Measurements from ENCODE around the gene KDM4C.

The KDM4C gene

GRCh38 chr9:6873857-6874256 lies 116.1 kb downstream of the KDM4C start:
- no peaks in the 10 kb centered on the region for H3K9me3 Mint-ChIP-seq
- DNase-seq (ENCODE audit: low spot score in 2 of 2) (no peak), ATAC-seq (ENCODE audit: low read depth) (no peak)
- no peaks in the 10 kb centered on the region for H3K27me3 Mint-ChIP-seq
- H3K27ac Mint-ChIP-seq = no peak overlapping the region
- H3K36me3 Mint-ChIP-seq = peaks cover 34% of the 10 kb centered on the region
- peaks cover 47% of the 10 kb centered on the region for H3K4me1 Mint-ChIP-seq
- H3K4me3 Mint-ChIP-seq = no peak overlapping the region

- H3K36me3 Mint-ChIP-seq = peaks cover 32% of the 10 kb centered on the region
- DNase-seq (ENCODE audit: low spot score in 2 of 2) = no peak
- H3K27ac Mint-ChIP-seq = no peak overlapping the region
- no peak for ATAC-seq (ENCODE audit: low read depth)
- no peak overlapping the region for H3K4me3 Mint-ChIP-seq
- no peaks in the 10 kb centered on the region for H3K9me3 Mint-ChIP-seq
- no peaks in the 10 kb centered on the region for H3K27me3 Mint-ChIP-seq
- peaks cover 41% of the 10 kb centered on the region for H3K4me1 Mint-ChIP-seq
Observed at GRCh38 chr9:6876195-6876894, 118.6 kb downstream of the KDM4C start.

DNA sequence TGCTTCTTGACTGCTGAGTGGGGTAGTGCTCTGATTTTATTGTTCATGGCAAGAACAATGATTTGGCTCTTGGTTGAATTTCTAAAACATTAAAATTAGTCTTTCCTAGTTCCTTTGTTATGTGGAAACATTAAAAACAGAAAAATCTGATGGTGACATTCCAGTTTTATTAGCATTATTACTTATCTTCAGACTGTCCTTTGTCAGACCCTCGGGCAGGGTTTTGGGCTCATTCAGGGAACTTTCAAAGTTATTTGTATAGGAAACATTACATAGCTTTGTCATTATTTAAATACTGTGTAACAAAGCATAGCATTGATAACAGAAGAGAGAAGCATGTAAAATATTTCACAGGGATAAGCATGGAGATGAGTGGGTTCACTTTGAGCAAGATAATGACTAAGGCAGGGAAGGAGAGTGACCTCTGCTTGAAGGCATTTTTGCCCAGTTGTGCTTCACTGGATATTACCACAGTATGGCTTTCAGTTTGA lies 119.9 kb downstream of the KDM4C start:
- no peaks in the 10 kb centered on the region for H3K9me3 Mint-ChIP-seq
- H3K27ac Mint-ChIP-seq = no peak overlapping the region
- DNase-seq (ENCODE audit: low spot score in 2 of 2) (no peak), ATAC-seq (ENCODE audit: low read depth) (no peak)
- H3K4me1 Mint-ChIP-seq = peaks cover 39% of the 10 kb centered on the region
- H3K27me3 Mint-ChIP-seq = no peaks in the 10 kb centered on the region
- H3K4me3 Mint-ChIP-seq = no peak overlapping the region
- H3K36me3 Mint-ChIP-seq = peaks cover 31% of the 10 kb centered on the region

DNA sequence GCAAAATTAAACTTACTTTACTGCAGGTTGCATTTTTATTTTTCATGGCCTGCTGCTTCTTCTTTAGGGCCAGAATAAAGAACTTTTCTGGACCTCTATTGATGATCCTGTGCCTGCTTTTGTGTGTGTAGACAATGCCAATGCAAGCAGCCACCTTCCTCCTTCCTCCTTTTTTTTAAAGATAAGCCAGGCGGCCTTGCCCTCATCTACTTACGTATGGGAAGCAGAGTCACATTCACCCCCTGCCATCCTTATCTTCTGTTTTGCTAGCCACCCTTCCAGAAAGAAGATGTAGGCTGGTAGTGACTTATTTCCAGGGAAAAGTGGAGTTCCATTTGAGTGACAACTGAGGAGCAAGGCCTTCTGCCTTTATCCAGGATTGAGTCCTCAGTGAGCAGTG lies 122.9 kb downstream of the KDM4C start:
- ATAC-seq (ENCODE audit: low read depth) (no peak), DNase-seq (ENCODE audit: low spot score in 2 of 2) (no peak)
- Mint-ChIP-seq H3K27ac (peak overlapping the region; percentile 75), H3K9me3 (no peaks in the 10 kb centered on the region), H3K4me3 (no peak overlapping the region), H3K36me3 (peaks cover 27% of the 10 kb centered on the region), H3K27me3 (no peaks in the 10 kb centered on the region), H3K4me1 (peaks cover 30% of the 10 kb centered on the region)

DNA sequence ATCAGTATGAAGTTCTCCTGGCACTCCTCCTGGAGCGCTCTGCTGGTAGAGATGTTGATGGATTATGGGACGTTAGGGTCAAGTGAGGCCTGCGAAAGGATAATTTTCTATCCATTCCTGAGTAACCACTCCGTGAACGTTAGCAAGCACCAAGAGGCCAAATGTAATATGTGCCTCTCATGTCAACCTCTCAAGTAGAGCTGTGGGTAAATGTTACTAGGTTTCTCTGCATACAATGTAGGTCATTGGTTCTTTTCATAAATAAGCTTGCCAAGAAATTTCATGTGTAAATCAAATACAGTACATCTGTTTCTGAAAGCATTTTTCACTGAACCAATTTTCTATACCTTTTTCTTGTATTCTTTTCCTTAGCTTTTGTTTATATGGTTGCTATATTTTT lies 126.3 kb downstream of the KDM4C start:
- Mint-ChIP-seq H3K4me1 (peaks cover 23% of the 10 kb centered on the region), H3K27me3 (no peaks in the 10 kb centered on the region), H3K27ac (no peak overlapping the region), H3K36me3 (peaks cover 25% of the 10 kb centered on the region), H3K4me3 (no peak overlapping the region), H3K9me3 (peaks cover 2% of the 10 kb centered on the region)
- DNase-seq (ENCODE audit: low spot score in 2 of 2) = no peak
- no peak for ATAC-seq (ENCODE audit: low read depth)

GRCh38 chr9:6884990-6885389 lies 127.2 kb downstream of the KDM4C start:
- H3K4me1 Mint-ChIP-seq = peaks cover 30% of the 10 kb centered on the region
- no peaks in the 10 kb centered on the region for H3K27me3 Mint-ChIP-seq
- ATAC-seq (ENCODE audit: low read depth) (no peak), DNase-seq (ENCODE audit: low spot score in 2 of 2) (no peak)
- H3K4me3 Mint-ChIP-seq = no peak overlapping the region
- H3K36me3 Mint-ChIP-seq = peaks cover 27% of the 10 kb centered on the region
- peaks cover 2% of the 10 kb centered on the region for H3K9me3 Mint-ChIP-seq
- no peak overlapping the region for H3K27ac Mint-ChIP-seq

GRCh38 chr9:6887051-6887450 lies 129.3 kb downstream of the KDM4C start:
- no peak overlapping the region for H3K27ac Mint-ChIP-seq
- no peak for DNase-seq (ENCODE audit: low spot score in 2 of 2)
- no peaks in the 10 kb centered on the region for H3K27me3 Mint-ChIP-seq
- H3K4me3 Mint-ChIP-seq = no peak overlapping the region
- peaks cover 36% of the 10 kb centered on the region for H3K36me3 Mint-ChIP-seq
- peaks cover 38% of the 10 kb centered on the region for H3K4me1 Mint-ChIP-seq
- no peak for ATAC-seq (ENCODE audit: low read depth)
- H3K9me3 Mint-ChIP-seq = peaks cover 2% of the 10 kb centered on the region

- DNase-seq (ENCODE audit: low spot score in 2 of 2) (peak in 1 of 2 donors; percentile 24), ATAC-seq (ENCODE audit: low read depth) (peak; percentile 99)
- Mint-ChIP-seq H3K27me3 (no peaks in the 10 kb centered on the region), H3K4me3 (peak overlapping the region; percentile 32), H3K9me3 (peaks cover 2% of the 10 kb centered on the region), H3K27ac (peak overlapping the region; percentile 83), H3K36me3 (peaks cover 36% of the 10 kb centered on the region), H3K4me1 (peaks cover 32% of the 10 kb centered on the region)
Observed at GRCh38 chr9:6889868-6890267, 132.1 kb downstream of the KDM4C start.

GRCh38 chr9:6893350-6894131 lies 135.8 kb downstream of the KDM4C start:
- Mint-ChIP-seq H3K4me1 (peaks cover 28% of the 10 kb centered on the region), H3K27me3 (no peaks in the 10 kb centered on the region), H3K4me3 (no peak overlapping the region), H3K36me3 (peaks cover 37% of the 10 kb centered on the region), H3K27ac (no peak overlapping the region), H3K9me3 (no peaks in the 10 kb centered on the region)
- DNase-seq (ENCODE audit: low spot score in 2 of 2) = no peak
- no peak for ATAC-seq (ENCODE audit: low read depth)

DNA sequence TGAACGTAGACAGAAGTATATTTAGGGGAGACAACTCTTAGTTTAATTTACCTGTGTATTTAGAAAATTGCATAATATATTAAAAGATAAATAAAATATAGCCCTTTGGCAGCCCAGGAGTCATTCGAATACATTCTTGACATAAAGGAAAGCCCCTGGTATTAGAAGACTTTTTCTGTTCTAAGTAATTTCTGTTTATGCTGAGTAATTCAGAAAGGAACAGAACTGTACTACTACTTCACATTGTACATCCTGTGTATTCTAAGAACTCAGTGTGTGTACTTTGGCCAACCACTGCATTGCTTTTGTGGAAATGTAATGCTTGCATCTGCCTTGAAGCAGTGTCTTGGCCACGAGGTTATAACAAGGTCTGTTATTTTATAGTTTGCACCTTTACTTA lies 136.4 kb downstream of the KDM4C start:
- Mint-ChIP-seq H3K4me3 (no peak overlapping the region), H3K27me3 (no peaks in the 10 kb centered on the region), H3K9me3 (no peaks in the 10 kb centered on the region), H3K36me3 (peaks cover 38% of the 10 kb centered on the region), H3K27ac (no peak overlapping the region), H3K4me1 (peaks cover 25% of the 10 kb centered on the region)
- ATAC-seq (ENCODE audit: low read depth) (no peak), DNase-seq (ENCODE audit: low spot score in 2 of 2) (no peak)

GRCh38 chr9:6895754-6896153 lies 138.0 kb downstream of the KDM4C start:
- H3K4me1 Mint-ChIP-seq = peaks cover 15% of the 10 kb centered on the region

GRCh38 chr9:6896562-6896961 lies 138.8 kb downstream of the KDM4C start:
- DNase-seq (ENCODE audit: low spot score in 2 of 2) (no peak), ATAC-seq (ENCODE audit: low read depth) (no peak)
- no peaks in the 10 kb centered on the region for H3K9me3 Mint-ChIP-seq
- peaks cover 31% of the 10 kb centered on the region for H3K36me3 Mint-ChIP-seq
- H3K4me3 Mint-ChIP-seq = no peak overlapping the region
- no peaks in the 10 kb centered on the region for H3K27me3 Mint-ChIP-seq
- peaks cover 14% of the 10 kb centered on the region for H3K4me1 Mint-ChIP-seq
- H3K27ac Mint-ChIP-seq = peak overlapping the region; percentile 4

More at GRCh38 chr9:6895754-6896153, 138.0 kb downstream of the KDM4C start:
- no peak overlapping the region for H3K4me3 Mint-ChIP-seq
- DNase-seq (ENCODE audit: low spot score in 2 of 2) = no peak
- H3K9me3 Mint-ChIP-seq = no peaks in the 10 kb centered on the region
- no peaks in the 10 kb centered on the region for H3K27me3 Mint-ChIP-seq
- no peak for ATAC-seq (ENCODE audit: low read depth)
- peaks cover 34% of the 10 kb centered on the region for H3K36me3 Mint-ChIP-seq
- H3K27ac Mint-ChIP-seq = no peak overlapping the region

GRCh38 chr9:6897207-6897822 lies 139.5 kb downstream of the KDM4C start:
- H3K9me3 Mint-ChIP-seq = no peaks in the 10 kb centered on the region
- H3K36me3 Mint-ChIP-seq = peaks cover 34% of the 10 kb centered on the region
- peaks cover 17% of the 10 kb centered on the region for H3K4me1 Mint-ChIP-seq

GRCh38 chr9:6897898-6898302 lies 140.1 kb downstream of the KDM4C start:
- Mint-ChIP-seq H3K36me3 (peaks cover 34% of the 10 kb centered on the region), H3K4me1 (peaks cover 20% of the 10 kb centered on the region), H3K9me3 (no peaks in the 10 kb centered on the region), H3K27ac (peak overlapping the region; percentile 4), H3K27me3 (no peaks in the 10 kb centered on the region), H3K4me3 (no peak overlapping the region)
- ATAC-seq (ENCODE audit: low read depth) = no peak
- no peak for DNase-seq (ENCODE audit: low spot score in 2 of 2)

More at GRCh38 chr9:6897207-6897822, 139.5 kb downstream of the KDM4C start:
- DNase-seq (ENCODE audit: low spot score in 2 of 2) (no peak), ATAC-seq (ENCODE audit: low read depth) (no peak)
- H3K4me3 Mint-ChIP-seq = no peak overlapping the region
- no peaks in the 10 kb centered on the region for H3K27me3 Mint-ChIP-seq
- peak overlapping the region; percentile 4 for H3K27ac Mint-ChIP-seq
